Heart left ventricle (tissue), 13 donors: ENCODE measurements around the gene ATP1B3.

ENCODE experiments used
- CTCF ChIP-seq, 12 donors: fragments of 200-600 bp; sonication (generic) in 4 of 12; IDR thresholded peaks; one replicate each; pipeline versions ENCODE4 v1.5.0 to v1.8.0; 2018 to 2022; ENCODE audit warnings: antibody characterized with exemption in 12 of 12, mild to moderate bottlenecking in 5 of 12
- POLR2A ChIP-seq, 2 donors: fragments of 450-650 bp; IDR thresholded peaks; one replicate each; pipeline ENCODE4 v1.6.1; 2017; ENCODE audit warnings: antibody characterized with exemption in 2 of 2, mild to moderate bottlenecking in 2 of 2, moderate library complexity in 2 of 2
- donor health status: ischemic (EF 13 %, LVEDD 7.1; RV severe dilation, severe dysfunction).
- donor health status: DM: no; HTN: yes; CAD: no.
- donor health status: DM: no; HTN: no; CAD: no.
- donor health status: ischemic (EF 25% LVEDD 6.9; RV normal size, moderate dysfunction).
- donor health status: ischemic (EF 25% LVEDD 5.7; RV mildly dilated, moderate dysfunction).
- donor health status: ischemic (EF 35%, LVEDD 5.7; RV mildly dilated, moderate dysfunction).
- donor health status: nonischemic (EF 11% LVEDD 7.7; RV severe dilation, severe dysfunction).
- donor health status: DM: yes; HTN: yes; CAD: no.
- donor health status: PGD.
- donor health status: ischemic (EF 29% LVEDD 5.4; RV normal size, mild dysfunction).
- donor health status: nonischemic (EF 23%, LVEDD 6.1; RV moderate dilation, normal function).

- TF ChIP-seq CTCF (IDR thresholded peaks at IDR 0.05) (no peak), POLR2A (IDR thresholded peaks at IDR 0.05) (no peak)
Measured at GRCh38 chr3:141895731-141896130, 19.3 kb downstream of the ATP1B3 start.
